ENCODE results near the gene DYRK2. TPM values are rescaled to one million over a fixed set of nuclear protein-coding genes. Genes with fewer than 3 reads are reported as not detected.

Gene DYRK2
- polyA plus RNA-seq, 3 donors: 7.5 to 12.5 (median 9.7) TPM

DNA sequence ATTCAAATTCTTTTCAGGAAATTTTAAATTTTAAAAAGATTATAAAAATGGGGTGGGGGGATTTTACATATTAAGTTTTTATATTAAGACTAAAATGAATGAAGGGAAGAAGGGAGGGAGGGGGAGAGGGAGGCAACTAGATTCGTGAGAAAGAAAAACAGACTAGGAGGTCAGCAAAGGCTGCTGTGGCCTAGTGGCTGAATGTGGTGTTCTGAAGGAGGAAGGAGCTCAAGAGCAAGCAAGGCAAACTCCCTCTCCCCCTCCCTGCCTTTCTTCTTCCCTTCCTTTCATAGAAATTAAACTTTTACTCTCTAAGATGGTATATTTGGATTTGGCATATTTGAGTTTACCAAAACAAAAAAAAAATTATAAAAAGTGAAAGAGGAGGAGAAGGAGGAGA, 18.1 kb downstream of the DYRK2 start:
- no peak overlapping the region for H3K4me3 ChIP-seq (replicated peaks in 1 of 3; ENCODE audit: low read depth in 2 of 3, low read length in 3 of 3)
- H3K79me2 ChIP-seq (ENCODE audit: insufficient read depth, low read length): no peaks in the 10 kb centered on the region
- peaks cover 6 to 12% of the 10 kb centered on the region in 2 donors for H3K36me3 Mint-ChIP-seq

DNA sequence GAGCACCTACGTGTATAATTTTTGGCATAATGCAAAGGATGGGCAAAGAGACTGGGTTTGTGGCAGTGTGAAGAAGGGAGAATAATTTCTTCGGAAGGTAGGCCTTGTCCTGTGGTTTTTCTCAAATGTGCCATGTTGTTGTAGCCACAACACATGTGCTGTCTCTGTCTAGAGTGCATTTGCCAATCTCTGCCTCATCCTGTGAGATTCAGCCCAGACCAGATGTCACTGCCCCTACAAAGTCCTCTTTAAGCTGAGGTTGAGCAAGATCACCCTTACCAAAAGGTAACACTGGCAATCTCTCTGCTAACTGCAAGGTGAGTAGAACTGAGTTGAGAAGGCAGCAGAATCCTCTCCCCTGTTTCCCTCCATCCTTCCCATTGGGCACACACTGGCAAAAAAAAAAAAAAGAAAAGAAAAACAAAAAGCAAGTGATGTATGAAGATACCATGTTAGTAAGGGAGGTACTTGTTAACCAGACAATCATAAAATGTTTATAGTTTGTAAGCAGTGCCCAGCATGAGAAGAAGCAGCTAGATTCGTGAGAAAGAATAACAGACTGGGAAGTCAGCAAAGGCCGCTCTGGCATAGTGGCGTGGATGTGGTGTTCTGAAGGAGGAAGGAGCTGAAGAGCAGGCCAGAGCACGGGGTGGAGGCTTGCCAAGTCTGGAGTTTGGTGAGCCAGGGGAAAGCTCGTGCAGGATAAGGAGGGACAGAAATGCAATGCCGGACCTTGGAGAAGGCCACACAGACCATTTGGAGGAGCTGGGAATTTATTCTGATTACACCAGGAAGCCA, 18.9 kb downstream of the DYRK2 start:
- H3K9ac ChIP-seq (ENCODE audit: insufficient read depth, low read length, poor library complexity, severe bottlenecking): no peak overlapping the region
- H3K27ac Mint-ChIP-seq: peak overlapping the region in 1 of 7 donors; percentile 6
- H3K27me3 Mint-ChIP-seq (ENCODE audit: low read depth in 3 of 3): peaks cover 0 to 2% (median 1%) of the 10 kb centered on the region in 3 donors
- no peak overlapping the region for H3K4me3 ChIP-seq (replicated peaks in 1 of 3; ENCODE audit: low read depth in 2 of 3, low read length in 3 of 3)
- H3K79me2 ChIP-seq (ENCODE audit: insufficient read depth, low read length): no peaks in the 10 kb centered on the region
- no peaks in the 10 kb centered on the region for H3K4me1 ChIP-seq (ENCODE audit: control insufficient read depth in 1 of 2, insufficient read depth in 2 of 2, low read length in 2 of 2)
- no peak overlapping the region for H2AFZ ChIP-seq (ENCODE audit: insufficient read depth, low read depth, low read length, poor library complexity, severe bottlenecking)
- no peaks in the 10 kb centered on the region for H3K9me3 Mint-ChIP-seq
- peaks cover 3% of the 10 kb centered on the region for H3K4me1 Mint-ChIP-seq
- H3K36me3 Mint-ChIP-seq: peaks cover 6% of the 10 kb centered on the region in 2 donors
- no peaks in the 10 kb centered on the region for H3K27me3 ChIP-seq (ENCODE audit: control insufficient read depth in 2 of 2, insufficient read depth in 2 of 2, low read length in 2 of 2)
- no peak for DNase-seq
- H3K36me3 ChIP-seq (replicated peaks in 1 of 2; ENCODE audit: control insufficient read depth in 1 of 2, insufficient read depth in 2 of 2, low read length in 2 of 2): no peaks in the 10 kb centered on the region
- WGBS (ENCODE audit: insufficient coverage): 50% methylated on average over 6 of the region's 8 CpGs
- H4K20me1 ChIP-seq (ENCODE audit: insufficient read depth, low read length): peaks cover 21% of the 10 kb centered on the region
- intact Hi-C loops (cut with micrococcal nuclease): no loop called here
- TF ChIP-seq, protein P1, sequence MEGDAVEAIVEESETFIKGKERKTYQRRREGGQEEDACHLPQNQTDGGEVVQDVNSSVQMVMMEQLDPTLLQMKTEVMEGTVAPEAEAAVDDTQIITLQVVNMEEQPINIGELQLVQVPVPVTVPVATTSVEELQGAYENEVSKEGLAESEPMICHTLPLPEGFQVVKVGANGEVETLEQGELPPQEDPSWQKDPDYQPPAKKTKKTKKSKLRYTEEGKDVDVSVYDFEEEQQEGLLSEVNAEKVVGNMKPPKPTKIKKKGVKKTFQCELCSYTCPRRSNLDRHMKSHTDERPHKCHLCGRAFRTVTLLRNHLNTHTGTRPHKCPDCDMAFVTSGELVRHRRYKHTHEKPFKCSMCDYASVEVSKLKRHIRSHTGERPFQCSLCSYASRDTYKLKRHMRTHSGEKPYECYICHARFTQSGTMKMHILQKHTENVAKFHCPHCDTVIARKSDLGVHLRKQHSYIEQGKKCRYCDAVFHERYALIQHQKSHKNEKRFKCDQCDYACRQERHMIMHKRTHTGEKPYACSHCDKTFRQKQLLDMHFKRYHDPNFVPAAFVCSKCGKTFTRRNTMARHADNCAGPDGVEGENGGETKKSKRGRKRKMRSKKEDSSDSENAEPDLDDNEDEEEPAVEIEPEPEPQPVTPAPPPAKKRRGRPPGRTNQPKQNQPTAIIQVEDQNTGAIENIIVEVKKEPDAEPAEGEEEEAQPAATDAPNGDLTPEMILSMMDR (IDR thresholded peaks at IDR 0.05): no peak
- no peak overlapping the region for H3K4me3 Mint-ChIP-seq
- H3K27ac ChIP-seq (ENCODE audit: low read depth in 1 of 2, low read length in 2 of 2): no peak overlapping the region
- no peak overlapping the region for H3K4me2 ChIP-seq (replicated peaks; ENCODE audit: extremely low read depth, low read length, poor library complexity, severe bottlenecking)
- no peaks in the 10 kb centered on the region for H3K9me3 ChIP-seq (replicated peaks in 1 of 2; ENCODE audit: control insufficient read depth in 1 of 2, insufficient read depth in 1 of 2, low read length in 2 of 2)

More for the DNA sequence above, 18.1 kb downstream of the DYRK2 start:
- Mint-ChIP-seq H3K27me3 (ENCODE audit: low read depth in 3 of 3) (peaks cover 0 to 2% (median 1%) of the 10 kb centered on the region in 3 donors), H3K4me3 (no peak overlapping the region), H3K27ac (no peak overlapping the region), H3K4me1 (peaks cover 3% of the 10 kb centered on the region), H3K9me3 (no peaks in the 10 kb centered on the region)
- H2AFZ ChIP-seq (ENCODE audit: insufficient read depth, low read depth, low read length, poor library complexity, severe bottlenecking): no peak overlapping the region
- no peaks in the 10 kb centered on the region for H3K36me3 ChIP-seq (replicated peaks in 1 of 2; ENCODE audit: control insufficient read depth in 1 of 2, insufficient read depth in 2 of 2, low read length in 2 of 2)
- peaks cover 25% of the 10 kb centered on the region for H4K20me1 ChIP-seq (ENCODE audit: insufficient read depth, low read length)
- H3K9ac ChIP-seq (ENCODE audit: insufficient read depth, low read length, poor library complexity, severe bottlenecking): no peak overlapping the region
- H3K9me3 ChIP-seq (replicated peaks in 1 of 2; ENCODE audit: control insufficient read depth in 1 of 2, insufficient read depth in 1 of 2, low read length in 2 of 2): no peaks in the 10 kb centered on the region
- H3K4me2 ChIP-seq (replicated peaks; ENCODE audit: extremely low read depth, low read length, poor library complexity, severe bottlenecking): no peak overlapping the region
- no peaks in the 10 kb centered on the region for H3K4me1 ChIP-seq (ENCODE audit: control insufficient read depth in 1 of 2, insufficient read depth in 2 of 2, low read length in 2 of 2)
- H3K27ac ChIP-seq (ENCODE audit: low read depth in 1 of 2, low read length in 2 of 2): no peak overlapping the region
- TF ChIP-seq, protein P1 (IDR thresholded peaks at IDR 0.05): no peak
- no CpG with 5 or more reads among the region's 1 CpG for WGBS (ENCODE audit: insufficient coverage)
- no peak for DNase-seq
- intact Hi-C loops (cut with micrococcal nuclease): no loop called here
- H3K27me3 ChIP-seq (ENCODE audit: control insufficient read depth in 2 of 2, insufficient read depth in 2 of 2, low read length in 2 of 2): no peaks in the 10 kb centered on the region

Measured in CD14-positive monocyte (primary cell).